Measurements from ENCODE around the gene EBF3. TPM values are rescaled to one million over a fixed set of nuclear protein-coding genes. Genes with fewer than 3 reads are reported as not detected.

Gene EBF3
- total RNA-seq, 1 experiment from 2014 or later: 0.64 TPM

DNA sequence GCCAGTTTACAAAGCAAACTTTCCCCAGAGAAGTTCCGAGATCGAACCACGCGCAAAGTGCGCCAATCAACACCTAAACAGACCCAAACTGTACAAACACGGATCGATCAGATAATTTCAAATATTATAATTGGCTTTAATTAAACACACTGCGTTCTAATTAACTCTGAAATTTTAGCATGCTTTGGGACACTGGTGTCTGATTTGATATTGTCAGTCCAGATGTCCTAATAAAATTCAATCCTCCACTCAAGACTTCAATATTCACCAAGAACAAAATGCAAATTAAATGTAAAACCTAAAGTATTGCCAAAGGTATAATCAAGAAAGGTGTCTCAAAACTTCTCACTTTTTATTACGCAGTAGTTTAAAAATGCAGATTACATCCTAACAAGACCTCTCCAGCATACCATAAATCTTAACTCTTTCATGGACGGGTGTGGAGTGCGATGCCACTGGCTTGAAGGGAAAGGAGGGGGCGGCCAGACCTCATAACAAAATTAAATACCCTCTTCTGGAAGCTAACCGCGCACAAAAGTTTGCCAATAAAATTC lies 5.9 kb upstream of the EBF3 start:
- ChIA-PET POLR2A (no interaction called here), CTCF (no interaction called here)
- Histone ChIP-seq H3K9me3 (ENCODE audit: control insufficient read depth, insufficient read depth, low read depth, low read length) (no peaks in the 10 kb centered on the region), H3K36me3 (ENCODE audit: control insufficient read depth, insufficient read depth, low read length) (no peaks in the 10 kb centered on the region), H3K27me3 (ENCODE audit: control insufficient read depth, insufficient read depth, low read length) (peaks cover 22% of the 10 kb centered on the region), H3K4me1 (ENCODE audit: control insufficient read depth, insufficient read depth, low read length) (peaks cover 9% of the 10 kb centered on the region), H3K27ac (ENCODE audit: low read length) (no peak overlapping the region), H3K4me3 (ENCODE audit: low read depth in 2 of 2, low read length in 2 of 2) (no peak overlapping the region)
- ATAC-seq: no peak
- in situ Hi-C loops (cut with HindIII; ENCODE audit: low pct_unique_long_range_greater_than_20kb, low sequenced_read_pairs): no loop called here
- no peak for DNase-seq (ENCODE audit: low read depth, low spot score)
- intact Hi-C loops (cut with micrococcal nuclease; ENCODE audit: unreplicated experiment): loop anchor here (2.0 to 10.0 kb wide), 3 partner anchors 505 to 1757 kb away; partner anchors contain the start of gene MGMT
- TF ChIP-seq, protein P1, sequence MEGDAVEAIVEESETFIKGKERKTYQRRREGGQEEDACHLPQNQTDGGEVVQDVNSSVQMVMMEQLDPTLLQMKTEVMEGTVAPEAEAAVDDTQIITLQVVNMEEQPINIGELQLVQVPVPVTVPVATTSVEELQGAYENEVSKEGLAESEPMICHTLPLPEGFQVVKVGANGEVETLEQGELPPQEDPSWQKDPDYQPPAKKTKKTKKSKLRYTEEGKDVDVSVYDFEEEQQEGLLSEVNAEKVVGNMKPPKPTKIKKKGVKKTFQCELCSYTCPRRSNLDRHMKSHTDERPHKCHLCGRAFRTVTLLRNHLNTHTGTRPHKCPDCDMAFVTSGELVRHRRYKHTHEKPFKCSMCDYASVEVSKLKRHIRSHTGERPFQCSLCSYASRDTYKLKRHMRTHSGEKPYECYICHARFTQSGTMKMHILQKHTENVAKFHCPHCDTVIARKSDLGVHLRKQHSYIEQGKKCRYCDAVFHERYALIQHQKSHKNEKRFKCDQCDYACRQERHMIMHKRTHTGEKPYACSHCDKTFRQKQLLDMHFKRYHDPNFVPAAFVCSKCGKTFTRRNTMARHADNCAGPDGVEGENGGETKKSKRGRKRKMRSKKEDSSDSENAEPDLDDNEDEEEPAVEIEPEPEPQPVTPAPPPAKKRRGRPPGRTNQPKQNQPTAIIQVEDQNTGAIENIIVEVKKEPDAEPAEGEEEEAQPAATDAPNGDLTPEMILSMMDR (IDR thresholded peaks at IDR 0.05): no peak
- TF ChIP-seq, protein P2, sequence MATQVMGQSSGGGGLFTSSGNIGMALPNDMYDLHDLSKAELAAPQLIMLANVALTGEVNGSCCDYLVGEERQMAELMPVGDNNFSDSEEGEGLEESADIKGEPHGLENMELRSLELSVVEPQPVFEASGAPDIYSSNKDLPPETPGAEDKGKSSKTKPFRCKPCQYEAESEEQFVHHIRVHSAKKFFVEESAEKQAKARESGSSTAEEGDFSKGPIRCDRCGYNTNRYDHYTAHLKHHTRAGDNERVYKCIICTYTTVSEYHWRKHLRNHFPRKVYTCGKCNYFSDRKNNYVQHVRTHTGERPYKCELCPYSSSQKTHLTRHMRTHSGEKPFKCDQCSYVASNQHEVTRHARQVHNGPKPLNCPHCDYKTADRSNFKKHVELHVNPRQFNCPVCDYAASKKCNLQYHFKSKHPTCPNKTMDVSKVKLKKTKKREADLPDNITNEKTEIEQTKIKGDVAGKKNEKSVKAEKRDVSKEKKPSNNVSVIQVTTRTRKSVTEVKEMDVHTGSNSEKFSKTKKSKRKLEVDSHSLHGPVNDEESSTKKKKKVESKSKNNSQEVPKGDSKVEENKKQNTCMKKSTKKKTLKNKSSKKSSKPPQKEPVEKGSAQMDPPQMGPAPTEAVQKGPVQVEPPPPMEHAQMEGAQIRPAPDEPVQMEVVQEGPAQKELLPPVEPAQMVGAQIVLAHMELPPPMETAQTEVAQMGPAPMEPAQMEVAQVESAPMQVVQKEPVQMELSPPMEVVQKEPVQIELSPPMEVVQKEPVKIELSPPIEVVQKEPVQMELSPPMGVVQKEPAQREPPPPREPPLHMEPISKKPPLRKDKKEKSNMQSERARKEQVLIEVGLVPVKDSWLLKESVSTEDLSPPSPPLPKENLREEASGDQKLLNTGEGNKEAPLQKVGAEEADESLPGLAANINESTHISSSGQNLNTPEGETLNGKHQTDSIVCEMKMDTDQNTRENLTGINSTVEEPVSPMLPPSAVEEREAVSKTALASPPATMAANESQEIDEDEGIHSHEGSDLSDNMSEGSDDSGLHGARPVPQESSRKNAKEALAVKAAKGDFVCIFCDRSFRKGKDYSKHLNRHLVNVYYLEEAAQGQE (IDR thresholded peaks at IDR 0.05; ENCODE audit: insufficient read depth in 1 of 2, low read depth in 2 of 2, low read length in 1 of 2): no peak
- no peak for TF ChIP-seq SIN3A (IDR thresholded peaks at IDR 0.05; ENCODE audit: borderline replicate concordance, insufficient read depth, low read depth, low read length)
- no peak for TF ChIP-seq POLR2AphosphoS5 (IDR thresholded peaks at IDR 0.05; ENCODE audit: low read depth, low read length)
- TF ChIP-seq TCF7L2 (IDR thresholded peaks at IDR 0.05; ENCODE audit: low read depth, low read length): no peak
- no TSS peak for BruUV-seq (replicated peaks)

DNA sequence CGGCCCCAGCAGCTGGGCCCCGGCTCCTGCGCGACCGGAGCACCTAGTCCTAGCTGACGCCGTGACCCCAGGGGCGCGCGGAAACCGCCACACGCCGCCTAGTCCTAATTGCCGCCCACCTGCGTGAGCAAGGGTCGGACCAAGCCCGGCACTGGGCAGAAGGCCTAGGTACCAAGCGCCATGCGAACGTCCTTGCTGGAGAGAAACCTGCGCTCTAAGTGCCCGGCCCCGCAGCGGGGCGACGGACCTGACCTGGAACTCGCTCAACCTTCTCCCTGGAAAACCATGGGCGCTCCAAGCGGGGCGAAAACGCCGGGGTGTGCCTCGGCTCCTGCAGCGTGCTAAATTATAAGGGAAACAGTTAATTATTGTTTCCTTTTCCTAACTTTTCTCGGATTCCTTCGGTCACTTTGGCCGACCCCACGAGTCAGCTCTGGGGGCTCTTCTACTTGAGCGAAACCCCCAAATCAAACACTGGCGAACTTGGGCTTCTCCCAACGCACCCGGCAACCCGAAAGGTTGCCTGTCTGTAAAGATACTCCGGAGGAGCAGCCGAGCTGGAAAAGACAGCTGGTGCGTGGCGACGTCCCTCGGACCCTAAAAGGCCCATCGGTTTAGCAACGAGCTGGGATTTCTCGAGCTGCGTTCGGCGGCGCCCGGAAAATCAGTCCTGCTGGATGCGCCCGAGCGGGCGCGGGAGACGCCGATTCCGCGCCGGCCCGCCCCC lies 5.3 kb upstream of the EBF3 start:
- no peak overlapping the region for H3K27ac ChIP-seq (ENCODE audit: low read length)
- no TSS peak for BruUV-seq (replicated peaks)
- no peak for ATAC-seq
- H3K4me1 ChIP-seq (ENCODE audit: control insufficient read depth, insufficient read depth, low read length): peaks cover 9% of the 10 kb centered on the region
- ChIA-PET POLR2A (no interaction called here), CTCF (no interaction called here)
- peaks cover 22% of the 10 kb centered on the region for H3K27me3 ChIP-seq (ENCODE audit: control insufficient read depth, insufficient read depth, low read length)
- TF ChIP-seq SIN3A (IDR thresholded peaks at IDR 0.05; ENCODE audit: borderline replicate concordance, insufficient read depth, low read depth, low read length): no peak
- TF ChIP-seq, protein P1 (IDR thresholded peaks at IDR 0.05): peak; percentile 28; the same call in 1 of the 2 replicates
- intact Hi-C loops (cut with micrococcal nuclease; ENCODE audit: unreplicated experiment): loop anchor here (10.0 kb wide), 1 partner anchor 505 kb away; the partner anchor contains the start of gene MGMT
- no peak overlapping the region for H3K4me3 ChIP-seq (ENCODE audit: low read depth in 2 of 2, low read length in 2 of 2)
- H3K36me3 ChIP-seq (ENCODE audit: control insufficient read depth, insufficient read depth, low read length): no peaks in the 10 kb centered on the region
- H3K9me3 ChIP-seq (ENCODE audit: control insufficient read depth, insufficient read depth, low read depth, low read length): no peaks in the 10 kb centered on the region
- no peak for DNase-seq (ENCODE audit: low read depth, low spot score)
- in situ Hi-C loops (cut with HindIII; ENCODE audit: low pct_unique_long_range_greater_than_20kb, low sequenced_read_pairs): no loop called here
